ENCODE results near the gene MAML2.
A peak's percentile ranks its signal among the peaks of the same experiment; 100 is the strongest.

MAML2 gene

GRCh38 chr11:96238563-96239135 lies 104.3 kb downstream of the MAML2 start:
- no peak for DNase-seq (ENCODE audit: low spot score)

GRCh38 chr11:96237766-96238266 lies 105.2 kb downstream of the MAML2 start:
- no peak for DNase-seq (ENCODE audit: low spot score)

- DNase-seq (ENCODE audit: low spot score) = no peak
Measured at GRCh38 chr11:96235751-96236150, 107.2 kb downstream of the MAML2 start.

- no peak for DNase-seq (ENCODE audit: low spot score)
Measured at GRCh38 chr11:96234866-96235441, 108.0 kb downstream of the MAML2 start.

- no peak for DNase-seq (ENCODE audit: low spot score)
Measured at GRCh38 chr11:96232132-96232531, 110.9 kb downstream of the MAML2 start.

- DNase-seq (ENCODE audit: low spot score) = no peak
Measured at GRCh38 chr11:96230686-96231085, 112.3 kb downstream of the MAML2 start.

- DNase-seq (ENCODE audit: low spot score) = no peak
Measured at GRCh38 chr11:96229354-96229977, 113.5 kb downstream of the MAML2 start.

GRCh38 chr11:96228910-96229309 lies 114.1 kb downstream of the MAML2 start:
- no peak for DNase-seq (ENCODE audit: low spot score)

- DNase-seq (ENCODE audit: low spot score) = peak; percentile 53
Measured at GRCh38 chr11:96228473-96228891, 114.5 kb downstream of the MAML2 start.

GRCh38 chr11:96227244-96227643 lies 115.8 kb downstream of the MAML2 start:
- DNase-seq (ENCODE audit: low spot score) = no peak

GRCh38 chr11:96223083-96223482 lies 119.9 kb downstream of the MAML2 start:
- no peak for DNase-seq (ENCODE audit: low spot score)

- DNase-seq (ENCODE audit: low spot score) = no peak
Measured at GRCh38 chr11:96222102-96222501, 120.9 kb downstream of the MAML2 start.

GRCh38 chr11:96221244-96222070 lies 121.5 kb downstream of the MAML2 start:
- DNase-seq (ENCODE audit: low spot score) = no peak

GRCh38 chr11:96219981-96220623 lies 122.9 kb downstream of the MAML2 start:
- peak; percentile 59 for DNase-seq (ENCODE audit: low spot score)

GRCh38 chr11:96218901-96219300 lies 124.1 kb downstream of the MAML2 start:
- DNase-seq (ENCODE audit: low spot score) = no peak

- DNase-seq (ENCODE audit: low spot score) = no peak
Measured at GRCh38 chr11:96218006-96218405, 125.0 kb downstream of the MAML2 start.

- DNase-seq (ENCODE audit: low spot score) = no peak
Measured at GRCh38 chr11:96217206-96217605, 125.8 kb downstream of the MAML2 start.

GRCh38 chr11:96215826-96216225 lies 127.2 kb downstream of the MAML2 start:
- no peak for DNase-seq (ENCODE audit: low spot score)

- DNase-seq (ENCODE audit: low spot score) = no peak
Measured at GRCh38 chr11:96215110-96215782, 127.7 kb downstream of the MAML2 start.

- DNase-seq (ENCODE audit: low spot score) = no peak
Measured at GRCh38 chr11:96214777-96215109, 128.3 kb downstream of the MAML2 start.

- peak; percentile 49 for DNase-seq (ENCODE audit: low spot score)
Measured at GRCh38 chr11:96213500-96213899, 129.5 kb downstream of the MAML2 start.

- no peak for DNase-seq (ENCODE audit: low spot score)
Measured at GRCh38 chr11:96211436-96211835, 131.6 kb downstream of the MAML2 start.
